CD4-positive, alpha-beta memory T cell (primary cell): ENCODE data around the gene NPTN. TPM values are rescaled to one million over a fixed set of nuclear protein-coding genes. Genes with fewer than 3 reads are reported as not detected.
"Not testable (repeated sequence)": the region's sequence is repeated elsewhere in the genome, so short reads cannot be mapped to it uniquely, and the experiment has no call there.

Experiments
- CTCF ChIA-PET: fragments of 350-600 bp; sonication (Branson Sonifier 250); formaldehyde crosslinking; loops from one replicate; lab custom pipeline; 2021; ENCODE audit warnings: inconsistent platforms; ENCODE audit not compliant: partially characterized antibody; lab: Charles Lee
- POLR2A ChIA-PET: fragments of 350-600 bp; sonication (Branson Sonifier 250); formaldehyde crosslinking; loops from one replicate; lab custom pipeline; 2021; ENCODE audit not compliant: partially characterized antibody; lab: Charles Lee
- DNase-seq, 5 donors: peaks; one replicate each; pipeline versions ENCODE4 v3.0.0 to v3.0.0-alpha.2; 2020 to 2022; ENCODE audit warnings: mixed read lengths in 1 of 5
- H3K27ac ChIP-seq: one replicate; pipeline ENCODE4 v1.7.0; 2013; ENCODE audit warnings: low read depth, low read length
- H3K27me3 ChIP-seq: 2 replicates; pipeline ENCODE4 v1.7.0; 2013; ENCODE audit warnings: mild to moderate bottlenecking, low read length, moderate library complexity; ENCODE audit not compliant: insufficient read depth
- H3K36me3 ChIP-seq: 2 replicates; pipeline ENCODE4 v1.7.0; 2013; ENCODE audit warnings: mild to moderate bottlenecking, low read length, moderate library complexity; ENCODE audit not compliant: insufficient read depth
- H3K4me1 ChIP-seq: 2 replicates; pipeline ENCODE4 v1.7.0; 2013; ENCODE audit warnings: mild to moderate bottlenecking, low read length, moderate library complexity; ENCODE audit not compliant: insufficient read depth
- H3K4me3 ChIP-seq, 2 donors: one replicate each; pipeline ENCODE4 v1.7.0; 2013; ENCODE audit warnings: low read length in 2 of 2, mild to moderate bottlenecking in 1 of 2
- H3K9me3 ChIP-seq, 2 donors: one replicate each; pipeline ENCODE4 v1.7.0; 2013; ENCODE audit warnings: low read length in 2 of 2, control low read depth in 1 of 2; ENCODE audit not compliant: control insufficient read depth in 1 of 2
- H3K27ac Mint-ChIP-seq, 7 donors: one replicate each; pipeline ENCODE4 v1.8.0; 2020 to 2021; ENCODE audit warnings: mixed read lengths in 7 of 7, mild to moderate bottlenecking in 6 of 7, inconsistent platforms in 3 of 7, moderate library complexity in 3 of 7
- H3K27me3 Mint-ChIP-seq, 2 donors: one replicate each; pipeline ENCODE4 v1.8.0; 2020 to 2021; ENCODE audit warnings: mixed read lengths in 2 of 2
- H3K36me3 Mint-ChIP-seq, 2 donors: one replicate each; pipeline ENCODE4 v1.8.0; 2020 to 2021; ENCODE audit warnings: mixed read lengths in 2 of 2, inconsistent platforms in 1 of 2, mild to moderate bottlenecking in 1 of 2
- H3K4me1 Mint-ChIP-seq, 4 donors: one replicate each; pipeline ENCODE4 v1.8.0; 2020 to 2021; ENCODE audit warnings: mixed read lengths in 4 of 4, mild to moderate bottlenecking in 1 of 4
- H3K4me3 Mint-ChIP-seq, 8 donors: one replicate each; pipeline ENCODE4 v1.8.0; 2020 to 2021; ENCODE audit warnings: mixed read lengths in 8 of 8, mild to moderate bottlenecking in 7 of 8, moderate library complexity in 6 of 8, inconsistent platforms in 3 of 8
- H3K9me3 Mint-ChIP-seq, 8 donors: one replicate each; pipeline ENCODE4 v1.8.0; 2020 to 2021; ENCODE audit warnings: mixed read lengths in 8 of 8, mild to moderate bottlenecking in 5 of 8, inconsistent platforms in 3 of 8, moderate library complexity in 1 of 8
- intact Hi-C: fragments of 100-400 bp; cut with micrococcal nuclease; formaldehyde crosslinking; loops from one replicate; pipeline ENCODE4 v1.15.1; 2023
- polyA plus RNA-seq, 2 donors: library from polyadenylated mRNA; unstranded; fragments of 300-500 nt; fragmentation: Illumina TruSeq; gene quantifications; one replicate each; pipeline ENCODE4 v1.2.3, GENCODE V29; 2021
- total RNA-seq, 2 experiments: library from RNA; stranded (reverse); gene quantifications; one replicate each; pipeline ENCODE4 v1.2.3, GENCODE V29; 2021

NPTN gene
- total and polyA plus RNA-seq, 4 experiments from 2014 or later = 33.5 to 39.8 (median 36.5) TPM

DNA sequence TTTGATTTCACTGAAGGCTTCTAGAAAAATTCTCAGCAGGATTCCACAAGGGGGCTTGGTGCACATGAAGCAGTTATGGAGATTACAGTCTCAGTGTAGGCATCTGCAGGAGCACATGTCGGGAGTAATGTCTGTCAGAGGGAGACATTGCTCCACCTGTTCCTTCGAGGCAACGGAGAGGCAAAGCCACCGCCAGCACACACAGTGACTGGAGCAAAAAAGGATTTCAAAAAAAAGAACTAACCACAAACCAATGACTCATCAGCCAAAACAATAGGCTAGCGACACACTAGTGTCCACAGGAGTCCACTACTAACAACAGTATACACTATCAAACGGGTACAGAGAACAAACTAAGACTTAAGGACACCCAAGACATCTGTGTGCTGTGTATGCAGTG, 68.9 kb downstream of the NPTN start:
- intact Hi-C loops = no loop called here
- Histone ChIP-seq H3K9me3 (no peaks in the 10 kb centered on the region), H3K4me1 (no peaks in the 10 kb centered on the region), H3K27ac (no peak overlapping the region), H3K27me3 (no peaks in the 10 kb centered on the region), H3K36me3 (peaks cover 31% of the 10 kb centered on the region), H3K4me3 (no peak overlapping the region)
- CTCF ChIA-PET = no interaction called here
- Mint-ChIP-seq H3K4me1 (no peaks in the 10 kb centered on the region), H3K36me3 (peaks cover 47 to 83% of the 10 kb centered on the region in 2 donors), H3K4me3 (no peak overlapping the region), H3K27me3 (no peaks in the 10 kb centered on the region), H3K9me3 (no peaks in the 10 kb centered on the region), H3K27ac (peak overlapping the region in 2 of 7 donors; percentile 19 to 57)
- DNase-seq = no peak
- POLR2A ChIA-PET = no interaction called here

DNA sequence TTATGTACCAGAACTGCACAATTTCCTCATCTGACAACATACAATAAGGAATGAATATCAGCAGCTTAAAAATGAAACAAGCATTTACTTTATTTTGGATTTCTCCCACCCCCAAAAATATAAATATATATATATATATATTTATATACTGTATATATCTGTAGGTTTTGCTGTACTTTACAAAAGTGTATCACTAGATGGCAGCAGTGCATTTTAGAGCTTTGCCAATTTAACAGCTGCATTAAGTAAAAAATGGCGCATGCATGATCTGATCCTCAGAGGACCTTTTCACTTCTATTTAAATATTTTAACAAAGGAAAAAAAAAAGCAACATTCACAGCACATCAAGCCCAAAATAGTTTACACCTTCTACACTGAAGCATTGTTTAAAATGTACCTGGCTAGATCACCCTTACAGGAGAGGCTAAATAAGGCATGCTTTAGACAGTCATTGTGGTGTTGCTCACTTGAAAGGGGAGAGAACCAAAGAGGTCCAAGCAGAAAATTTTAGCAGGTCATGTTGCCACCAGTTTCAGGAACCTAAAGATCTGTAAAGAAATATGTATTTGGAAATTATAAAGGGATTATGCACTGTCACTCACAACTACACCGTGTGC, 72.6 kb downstream of the NPTN start:
- Histone ChIP-seq H3K36me3 (peaks cover 18% of the 10 kb centered on the region), H3K27ac (no peak overlapping the region), H3K27me3 (no peaks in the 10 kb centered on the region), H3K4me1 (no peaks in the 10 kb centered on the region), H3K4me3 (no peak overlapping the region), H3K9me3 (no peaks in the 10 kb centered on the region)
- no peak overlapping the region for H3K4me3 Mint-ChIP-seq
- no peaks in the 10 kb centered on the region for H3K9me3 Mint-ChIP-seq
- POLR2A ChIA-PET = interaction anchor here (1.2 kb wide), 1 partner anchor 72 kb away, joined by 4 read pairs; no protein-coding TSS in a partner anchor
- H3K27ac Mint-ChIP-seq = no peak overlapping the region
- CTCF ChIA-PET = interaction anchor here (1.0 to 4.8 kb wide), 6 partner anchors 9 to 145 kb away, joined by 3 to 49 read pairs (median 5); no protein-coding TSS in a partner anchor
- intact Hi-C loops = loop anchor here (1.0 kb wide), 1 partner anchor 140 kb away; no protein-coding TSS in a partner anchor
- H3K4me1 Mint-ChIP-seq = no peaks in the 10 kb centered on the region
- H3K27me3 Mint-ChIP-seq = no peaks in the 10 kb centered on the region
- DNase-seq = peak; percentile 18 to 39 (median 35)
- H3K36me3 Mint-ChIP-seq = peaks cover 57 to 74% of the 10 kb centered on the region in 2 donors

GRCh38 chr15:73558529-73558928, 74.7 kb downstream of the NPTN start:
- peaks cover 52 to 57% of the 10 kb centered on the region in 2 donors for H3K36me3 Mint-ChIP-seq
- no peak overlapping the region for H3K4me3 ChIP-seq
- ChIA-PET POLR2A (no interaction called here), CTCF (interaction anchor here (2.4 to 4.8 kb wide), 2 partner anchors 77 to 147 kb away, joined by 7 to 49 read pairs; no protein-coding TSS in a partner anchor)
- H3K36me3 ChIP-seq = peaks cover 17% of the 10 kb centered on the region
- no peaks in the 10 kb centered on the region for H3K9me3 ChIP-seq
- DNase-seq = no peak
- no peaks in the 10 kb centered on the region for H3K4me1 Mint-ChIP-seq
- H3K4me1 ChIP-seq = no peaks in the 10 kb centered on the region
- no peak overlapping the region for H3K27ac ChIP-seq
- H3K27me3 Mint-ChIP-seq = no peaks in the 10 kb centered on the region
- no peaks in the 10 kb centered on the region for H3K9me3 Mint-ChIP-seq
- no peaks in the 10 kb centered on the region for H3K27me3 ChIP-seq
- intact Hi-C loops = no loop called here
- H3K4me3 Mint-ChIP-seq = no peak overlapping the region
- no peak overlapping the region for H3K27ac Mint-ChIP-seq

DNA sequence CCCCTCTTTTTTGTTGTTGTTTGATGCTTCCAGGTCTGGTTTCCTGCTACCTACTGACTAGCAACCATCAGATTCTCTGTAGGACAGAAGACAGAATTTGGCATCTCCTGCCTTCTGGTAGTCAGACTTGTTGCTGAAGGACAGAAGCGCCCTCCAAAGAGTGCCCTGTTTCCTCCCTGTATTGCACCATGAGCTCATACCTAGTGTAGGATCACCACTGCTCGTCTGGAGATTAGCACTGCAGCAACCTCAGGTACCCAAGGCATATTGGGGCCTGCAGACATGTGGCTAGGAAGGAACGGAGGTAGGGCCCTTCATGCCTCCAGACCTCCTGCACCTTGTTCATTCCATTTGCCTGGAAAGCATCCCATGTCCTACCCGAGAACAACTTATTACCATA, 78.1 kb downstream of the NPTN start:
- Histone ChIP-seq H3K4me1 (no peaks in the 10 kb centered on the region), H3K36me3 (peaks cover 10% of the 10 kb centered on the region), H3K9me3 (no peaks in the 10 kb centered on the region), H3K4me3 (no peak overlapping the region), H3K27me3 (no peaks in the 10 kb centered on the region), H3K27ac (no peak overlapping the region)
- Mint-ChIP-seq H3K9me3 (no peaks in the 10 kb centered on the region), H3K4me1 (no peaks in the 10 kb centered on the region), H3K4me3 (no peak overlapping the region), H3K27me3 (no peaks in the 10 kb centered on the region), H3K36me3 (peaks cover 29 to 30% of the 10 kb centered on the region in 2 donors), H3K27ac (no peak overlapping the region)
- POLR2A ChIA-PET = interaction anchor here (0.6 kb wide), 1 partner anchor 660 kb away, joined by 5 read pairs; no protein-coding TSS in a partner anchor
- CTCF ChIA-PET = interaction anchor here (1.5 kb wide), 1 partner anchor 149 kb away, joined by 5 read pairs; no protein-coding TSS in a partner anchor
- DNase-seq = no peak
- intact Hi-C loops = no loop called here

- H3K27ac Mint-ChIP-seq = no peak overlapping the region
- no peaks in the 10 kb centered on the region for H3K4me1 Mint-ChIP-seq
- no peak overlapping the region for H3K4me3 Mint-ChIP-seq
- Histone ChIP-seq H3K4me3 (no peak overlapping the region), H3K27me3 (no peaks in the 10 kb centered on the region), H3K36me3 (no peaks in the 10 kb centered on the region), H3K4me1 (no peaks in the 10 kb centered on the region), H3K27ac (no peak overlapping the region), H3K9me3 (no peaks in the 10 kb centered on the region)
- ChIA-PET POLR2A (no interaction called here), CTCF (no interaction called here)
- intact Hi-C loops = no loop called here
- no peaks in the 10 kb centered on the region for H3K9me3 Mint-ChIP-seq
- H3K27me3 Mint-ChIP-seq = no peaks in the 10 kb centered on the region
- H3K36me3 Mint-ChIP-seq = peaks cover 0 to 1% of the 10 kb centered on the region in 2 donors
- DNase-seq = no peak
These were observed 83.0 kb downstream of the NPTN start for GRCh38 chr15:73550190-73550589.

DNA sequence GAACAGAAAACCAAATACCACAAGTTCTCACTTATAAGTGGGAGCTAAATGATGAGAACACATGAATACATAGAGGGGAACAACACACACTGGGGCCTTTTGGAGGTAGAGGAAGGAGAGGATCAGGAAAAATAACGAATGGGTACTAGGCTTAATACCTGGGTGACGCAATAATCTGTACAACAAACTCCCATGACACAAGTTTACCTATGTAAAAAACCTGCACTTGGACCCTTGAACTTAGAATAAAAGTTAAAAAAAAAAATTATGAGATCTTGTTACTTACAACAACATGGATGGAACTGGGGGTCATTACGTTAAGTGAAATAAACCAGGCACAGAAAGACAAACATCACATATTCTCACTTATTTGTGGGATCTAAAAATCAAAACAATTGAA, 84.3 kb downstream of the NPTN start:
- POLR2A ChIA-PET, H3K4me3 ChIP-seq: not testable (repeated sequence)

GRCh38 chr15:73541479-73541878, 91.7 kb downstream of the NPTN start:
- no peak for DNase-seq
- H3K9me3 ChIP-seq = no peaks in the 10 kb centered on the region
- intact Hi-C loops = no loop called here
- H3K4me1 Mint-ChIP-seq = no peaks in the 10 kb centered on the region
- ChIA-PET POLR2A (no interaction called here), CTCF (no interaction called here)
- H3K4me3 ChIP-seq = no peak overlapping the region
- no peaks in the 10 kb centered on the region for H3K36me3 ChIP-seq
- no peaks in the 10 kb centered on the region for H3K27me3 ChIP-seq
- H3K4me1 ChIP-seq = no peaks in the 10 kb centered on the region
- H3K27ac Mint-ChIP-seq = no peak overlapping the region
- H3K4me3 Mint-ChIP-seq = no peak overlapping the region
- H3K36me3 Mint-ChIP-seq = peaks cover 2 to 4% of the 10 kb centered on the region in 2 donors
- H3K9me3 Mint-ChIP-seq = no peaks in the 10 kb centered on the region
- H3K27me3 Mint-ChIP-seq = no peaks in the 10 kb centered on the region
- H3K27ac ChIP-seq = no peak overlapping the region

More for the DNA sequence above, 84.3 kb downstream of the NPTN start:
- H3K36me3 ChIP-seq, H3K27me3 Mint-ChIP-seq, H3K4me3 Mint-ChIP-seq, H3K9me3 Mint-ChIP-seq, DNase-seq, H3K4me1 ChIP-seq, H3K27ac Mint-ChIP-seq, H3K27ac ChIP-seq, intact Hi-C loops, CTCF ChIA-PET, H3K27me3 ChIP-seq, H3K36me3 Mint-ChIP-seq, H3K4me1 Mint-ChIP-seq, H3K9me3 ChIP-seq: not testable (repeated sequence)
